HepG2 (cell line): ENCODE results near the gene ZNF184. TPM values are rescaled to one million over a fixed set of nuclear protein-coding genes. Genes with fewer than 3 reads are reported as not detected.

ENCODE experiments used
- GLI4 ChIP-seq: sonication (generic); formaldehyde crosslinking; IDR thresholded peaks from 2 replicates; pipeline ENCODE4 v1.5.1; 2020; ENCODE audit warnings: missing genetic modification reagents, mild to moderate bottlenecking, moderate library complexity, borderline replicate concordance
- ZNF292 ChIP-seq: sonication (generic); formaldehyde crosslinking; IDR thresholded peaks from 2 replicates; pipeline ENCODE4 v1.8.1; 2022; ENCODE audit warnings: mild to moderate bottlenecking, low read depth, missing genetic modification reagents, borderline replicate concordance
- ZNF747 ChIP-seq: sonication (generic); formaldehyde crosslinking; IDR thresholded peaks from 2 replicates; pipeline ENCODE4 v1.8.1; 2023; ENCODE audit warnings: missing genetic modification reagents, mild to moderate bottlenecking, borderline replicate concordance
- polyA plus RNA-seq, 8 experiments: library from polyadenylated mRNA; depleted of rRNA in 3 of 8; stranded (reverse) in 7 of 8; unstranded in 1 of 8; fragments of >200 nt; fragmentation: Illumina TruSeq in 4 of 8; extraction: Trizol in 4 of 8; gene quantifications; 2 replicates each; pipeline versions ENCODE4 v1.2.1 to v1.2.3, GENCODE V29; 2011 to 2016; ENCODE audit warnings: low read depth in 4 of 8, missing spikeins in 1 of 8, mixed read lengths in 1 of 8; ENCODE audit not compliant: insufficient read depth in 1 of 8
- total RNA-seq, 5 experiments: library from RNA; depleted of rRNA; stranded (reverse); fragments of >200 nt; fragmentation: Illumina TruSeq; extraction: Trizol; gene quantifications; 2 replicates each; pipeline ENCODE4 v1.2.3, GENCODE V29; 2016; ENCODE audit warnings: low read depth in 1 of 5
- TF ChIP-seq, protein P1 (sequence below): sonication (generic); formaldehyde crosslinking; conservative IDR thresholded peaks from 2 replicates; pipeline ENCODE4 v1.4.0; 2020; ENCODE audit warnings: missing genetic modification reagents
- TF ChIP-seq, protein P2 (sequence below): sonication (generic); formaldehyde crosslinking; IDR thresholded peaks from 2 replicates; pipeline ENCODE4 v1.4.0; 2020; ENCODE audit warnings: missing genetic modification reagents
- TF ChIP-seq, protein P3 (sequence below): sonication (generic); formaldehyde crosslinking; conservative IDR thresholded peaks from 2 replicates; pipeline ENCODE4 v1.8.0; 2022; ENCODE audit warnings: low read depth, missing genetic modification reagents
- TF ChIP-seq, protein P4 (sequence below): IDR thresholded peaks from 2 replicates; pipeline ENCODE4 v1.6.1; 2016; ENCODE audit warnings: control low read depth
- TF ChIP-seq, protein P5 (sequence below): sonication (generic); formaldehyde crosslinking; IDR thresholded peaks from 2 replicates; pipeline ENCODE4; 2020; ENCODE audit warnings: missing genetic modification reagents, mild to moderate bottlenecking, borderline replicate concordance
- TF ChIP-seq, protein P6 (sequence below): sonication (generic); formaldehyde crosslinking; IDR thresholded peaks from 2 replicates; pipeline ENCODE4 v1.4.0; 2020; ENCODE audit warnings: missing genetic modification reagents, borderline replicate concordance

ZNF184 gene
- total and polyA plus RNA-seq, 2 of the 13 experiments (the other 11 are each of a cell fraction or from before 2014, with no cell fraction given): 2.1 to 10.1 TPM

DNA sequence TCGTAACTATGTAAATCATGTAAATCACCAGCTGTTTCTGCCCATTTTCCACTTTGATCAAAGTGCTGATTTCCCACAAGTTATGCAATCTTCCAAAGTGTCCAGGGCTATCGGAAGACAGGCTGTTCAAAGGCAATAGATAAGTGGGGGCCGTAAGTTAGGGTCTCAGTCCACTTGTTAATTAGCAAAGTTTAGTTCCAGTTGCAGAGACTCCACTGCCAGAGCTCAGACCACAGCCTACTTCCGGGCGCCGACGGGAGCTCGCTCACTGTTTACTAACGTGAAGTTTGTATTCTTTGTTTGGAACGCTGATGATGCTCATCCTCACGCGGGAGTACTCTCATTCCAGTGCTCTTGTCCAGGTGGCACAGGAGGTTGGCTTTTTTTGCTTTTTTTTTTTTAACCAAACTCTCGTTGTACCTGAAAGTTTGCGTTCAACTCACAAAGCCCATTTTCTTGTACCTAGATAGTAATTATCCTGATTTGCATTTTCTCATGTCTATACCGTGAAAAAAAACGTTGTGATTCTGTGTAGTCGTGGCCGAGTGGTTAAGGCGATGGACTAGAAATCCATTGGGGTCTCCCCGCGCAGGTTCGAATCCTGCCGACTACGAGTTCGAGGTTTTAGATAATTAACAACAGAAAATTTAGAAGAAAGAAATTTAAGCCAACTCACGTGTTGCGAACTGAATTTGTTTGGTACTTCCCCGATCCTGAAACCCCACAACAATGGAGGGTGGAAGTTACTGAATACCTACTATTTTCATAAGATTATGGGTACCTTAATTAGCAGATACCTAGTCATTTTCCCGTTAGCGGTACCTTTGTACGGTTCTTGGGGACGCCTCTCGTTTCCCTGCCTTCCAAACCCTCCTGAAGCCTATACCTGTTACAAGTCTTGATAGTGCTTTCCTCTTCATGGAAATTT is 29.9 kb upstream of the ZNF184 start (continued):
- TF ChIP-seq, protein P1, sequence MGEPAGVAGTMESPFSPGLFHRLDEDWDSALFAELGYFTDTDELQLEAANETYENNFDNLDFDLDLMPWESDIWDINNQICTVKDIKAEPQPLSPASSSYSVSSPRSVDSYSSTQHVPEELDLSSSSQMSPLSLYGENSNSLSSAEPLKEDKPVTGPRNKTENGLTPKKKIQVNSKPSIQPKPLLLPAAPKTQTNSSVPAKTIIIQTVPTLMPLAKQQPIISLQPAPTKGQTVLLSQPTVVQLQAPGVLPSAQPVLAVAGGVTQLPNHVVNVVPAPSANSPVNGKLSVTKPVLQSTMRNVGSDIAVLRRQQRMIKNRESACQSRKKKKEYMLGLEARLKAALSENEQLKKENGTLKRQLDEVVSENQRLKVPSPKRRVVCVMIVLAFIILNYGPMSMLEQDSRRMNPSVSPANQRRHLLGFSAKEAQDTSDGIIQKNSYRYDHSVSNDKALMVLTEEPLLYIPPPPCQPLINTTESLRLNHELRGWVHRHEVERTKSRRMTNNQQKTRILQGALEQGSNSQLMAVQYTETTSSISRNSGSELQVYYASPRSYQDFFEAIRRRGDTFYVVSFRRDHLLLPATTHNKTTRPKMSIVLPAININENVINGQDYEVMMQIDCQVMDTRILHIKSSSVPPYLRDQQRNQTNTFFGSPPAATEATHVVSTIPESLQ (CRISPR knock-in tag): no peak
- TF ChIP-seq, protein P2, sequence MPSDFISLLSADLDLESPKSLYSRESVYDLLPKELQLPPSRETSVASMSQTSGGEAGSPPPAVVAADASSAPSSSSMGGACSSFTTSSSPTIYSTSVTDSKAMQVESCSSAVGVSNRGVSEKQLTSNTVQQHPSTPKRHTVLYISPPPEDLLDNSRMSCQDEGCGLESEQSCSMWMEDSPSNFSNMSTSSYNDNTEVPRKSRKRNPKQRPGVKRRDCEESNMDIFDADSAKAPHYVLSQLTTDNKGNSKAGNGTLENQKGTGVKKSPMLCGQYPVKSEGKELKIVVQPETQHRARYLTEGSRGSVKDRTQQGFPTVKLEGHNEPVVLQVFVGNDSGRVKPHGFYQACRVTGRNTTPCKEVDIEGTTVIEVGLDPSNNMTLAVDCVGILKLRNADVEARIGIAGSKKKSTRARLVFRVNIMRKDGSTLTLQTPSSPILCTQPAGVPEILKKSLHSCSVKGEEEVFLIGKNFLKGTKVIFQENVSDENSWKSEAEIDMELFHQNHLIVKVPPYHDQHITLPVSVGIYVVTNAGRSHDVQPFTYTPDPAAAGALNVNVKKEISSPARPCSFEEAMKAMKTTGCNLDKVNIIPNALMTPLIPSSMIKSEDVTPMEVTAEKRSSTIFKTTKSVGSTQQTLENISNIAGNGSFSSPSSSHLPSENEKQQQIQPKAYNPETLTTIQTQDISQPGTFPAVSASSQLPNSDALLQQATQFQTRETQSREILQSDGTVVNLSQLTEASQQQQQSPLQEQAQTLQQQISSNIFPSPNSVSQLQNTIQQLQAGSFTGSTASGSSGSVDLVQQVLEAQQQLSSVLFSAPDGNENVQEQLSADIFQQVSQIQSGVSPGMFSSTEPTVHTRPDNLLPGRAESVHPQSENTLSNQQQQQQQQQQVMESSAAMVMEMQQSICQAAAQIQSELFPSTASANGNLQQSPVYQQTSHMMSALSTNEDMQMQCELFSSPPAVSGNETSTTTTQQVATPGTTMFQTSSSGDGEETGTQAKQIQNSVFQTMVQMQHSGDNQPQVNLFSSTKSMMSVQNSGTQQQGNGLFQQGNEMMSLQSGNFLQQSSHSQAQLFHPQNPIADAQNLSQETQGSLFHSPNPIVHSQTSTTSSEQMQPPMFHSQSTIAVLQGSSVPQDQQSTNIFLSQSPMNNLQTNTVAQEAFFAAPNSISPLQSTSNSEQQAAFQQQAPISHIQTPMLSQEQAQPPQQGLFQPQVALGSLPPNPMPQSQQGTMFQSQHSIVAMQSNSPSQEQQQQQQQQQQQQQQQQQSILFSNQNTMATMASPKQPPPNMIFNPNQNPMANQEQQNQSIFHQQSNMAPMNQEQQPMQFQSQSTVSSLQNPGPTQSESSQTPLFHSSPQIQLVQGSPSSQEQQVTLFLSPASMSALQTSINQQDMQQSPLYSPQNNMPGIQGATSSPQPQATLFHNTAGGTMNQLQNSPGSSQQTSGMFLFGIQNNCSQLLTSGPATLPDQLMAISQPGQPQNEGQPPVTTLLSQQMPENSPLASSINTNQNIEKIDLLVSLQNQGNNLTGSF (CRISPR knock-in tag): no peak
- TF ChIP-seq, protein P3, sequence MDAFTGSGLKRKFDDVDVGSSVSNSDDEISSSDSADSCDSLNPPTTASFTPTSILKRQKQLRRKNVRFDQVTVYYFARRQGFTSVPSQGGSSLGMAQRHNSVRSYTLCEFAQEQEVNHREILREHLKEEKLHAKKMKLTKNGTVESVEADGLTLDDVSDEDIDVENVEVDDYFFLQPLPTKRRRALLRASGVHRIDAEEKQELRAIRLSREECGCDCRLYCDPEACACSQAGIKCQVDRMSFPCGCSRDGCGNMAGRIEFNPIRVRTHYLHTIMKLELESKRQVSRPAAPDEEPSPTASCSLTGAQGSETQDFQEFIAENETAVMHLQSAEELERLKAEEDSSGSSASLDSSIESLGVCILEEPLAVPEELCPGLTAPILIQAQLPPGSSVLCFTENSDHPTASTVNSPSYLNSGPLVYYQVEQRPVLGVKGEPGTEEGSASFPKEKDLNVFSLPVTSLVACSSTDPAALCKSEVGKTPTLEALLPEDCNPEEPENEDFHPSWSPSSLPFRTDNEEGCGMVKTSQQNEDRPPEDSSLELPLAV (CRISPR knock-in tag): no peak
- TF ChIP-seq ZNF292 (no peak), GLI4 (CRISPR knock-in tag) (no peak), ZNF747 (CRISPR knock-in tag) (no peak)
- TF ChIP-seq, protein P4, sequence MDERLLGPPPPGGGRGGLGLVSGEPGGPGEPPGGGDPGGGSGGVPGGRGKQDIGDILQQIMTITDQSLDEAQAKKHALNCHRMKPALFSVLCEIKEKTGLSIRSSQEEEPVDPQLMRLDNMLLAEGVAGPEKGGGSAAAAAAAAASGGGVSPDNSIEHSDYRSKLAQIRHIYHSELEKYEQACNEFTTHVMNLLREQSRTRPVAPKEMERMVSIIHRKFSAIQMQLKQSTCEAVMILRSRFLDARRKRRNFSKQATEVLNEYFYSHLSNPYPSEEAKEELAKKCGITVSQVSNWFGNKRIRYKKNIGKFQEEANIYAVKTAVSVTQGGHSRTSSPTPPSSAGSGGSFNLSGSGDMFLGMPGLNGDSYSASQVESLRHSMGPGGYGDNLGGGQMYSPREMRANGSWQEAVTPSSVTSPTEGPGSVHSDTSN (CRISPR knock-in tag): no peak; the same call in 1 of the 2 replicates
- TF ChIP-seq, protein P5, sequence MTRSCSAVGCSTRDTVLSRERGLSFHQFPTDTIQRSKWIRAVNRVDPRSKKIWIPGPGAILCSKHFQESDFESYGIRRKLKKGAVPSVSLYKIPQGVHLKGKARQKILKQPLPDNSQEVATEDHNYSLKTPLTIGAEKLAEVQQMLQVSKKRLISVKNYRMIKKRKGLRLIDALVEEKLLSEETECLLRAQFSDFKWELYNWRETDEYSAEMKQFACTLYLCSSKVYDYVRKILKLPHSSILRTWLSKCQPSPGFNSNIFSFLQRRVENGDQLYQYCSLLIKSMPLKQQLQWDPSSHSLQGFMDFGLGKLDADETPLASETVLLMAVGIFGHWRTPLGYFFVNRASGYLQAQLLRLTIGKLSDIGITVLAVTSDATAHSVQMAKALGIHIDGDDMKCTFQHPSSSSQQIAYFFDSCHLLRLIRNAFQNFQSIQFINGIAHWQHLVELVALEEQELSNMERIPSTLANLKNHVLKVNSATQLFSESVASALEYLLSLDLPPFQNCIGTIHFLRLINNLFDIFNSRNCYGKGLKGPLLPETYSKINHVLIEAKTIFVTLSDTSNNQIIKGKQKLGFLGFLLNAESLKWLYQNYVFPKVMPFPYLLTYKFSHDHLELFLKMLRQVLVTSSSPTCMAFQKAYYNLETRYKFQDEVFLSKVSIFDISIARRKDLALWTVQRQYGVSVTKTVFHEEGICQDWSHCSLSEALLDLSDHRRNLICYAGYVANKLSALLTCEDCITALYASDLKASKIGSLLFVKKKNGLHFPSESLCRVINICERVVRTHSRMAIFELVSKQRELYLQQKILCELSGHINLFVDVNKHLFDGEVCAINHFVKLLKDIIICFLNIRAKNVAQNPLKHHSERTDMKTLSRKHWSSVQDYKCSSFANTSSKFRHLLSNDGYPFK (CRISPR knock-in tag): no peak
- TF ChIP-seq, protein P6, sequence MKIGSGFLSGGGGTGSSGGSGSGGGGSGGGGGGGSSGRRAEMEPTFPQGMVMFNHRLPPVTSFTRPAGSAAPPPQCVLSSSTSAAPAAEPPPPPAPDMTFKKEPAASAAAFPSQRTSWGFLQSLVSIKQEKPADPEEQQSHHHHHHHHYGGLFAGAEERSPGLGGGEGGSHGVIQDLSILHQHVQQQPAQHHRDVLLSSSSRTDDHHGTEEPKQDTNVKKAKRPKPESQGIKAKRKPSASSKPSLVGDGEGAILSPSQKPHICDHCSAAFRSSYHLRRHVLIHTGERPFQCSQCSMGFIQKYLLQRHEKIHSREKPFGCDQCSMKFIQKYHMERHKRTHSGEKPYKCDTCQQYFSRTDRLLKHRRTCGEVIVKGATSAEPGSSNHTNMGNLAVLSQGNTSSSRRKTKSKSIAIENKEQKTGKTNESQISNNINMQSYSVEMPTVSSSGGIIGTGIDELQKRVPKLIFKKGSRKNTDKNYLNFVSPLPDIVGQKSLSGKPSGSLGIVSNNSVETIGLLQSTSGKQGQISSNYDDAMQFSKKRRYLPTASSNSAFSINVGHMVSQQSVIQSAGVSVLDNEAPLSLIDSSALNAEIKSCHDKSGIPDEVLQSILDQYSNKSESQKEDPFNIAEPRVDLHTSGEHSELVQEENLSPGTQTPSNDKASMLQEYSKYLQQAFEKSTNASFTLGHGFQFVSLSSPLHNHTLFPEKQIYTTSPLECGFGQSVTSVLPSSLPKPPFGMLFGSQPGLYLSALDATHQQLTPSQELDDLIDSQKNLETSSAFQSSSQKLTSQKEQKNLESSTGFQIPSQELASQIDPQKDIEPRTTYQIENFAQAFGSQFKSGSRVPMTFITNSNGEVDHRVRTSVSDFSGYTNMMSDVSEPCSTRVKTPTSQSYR (CRISPR knock-in tag): peak; percentile 28; the same call in 1 of the 2 replicates
